HG03460 (cell line): ENCODE measurements around the gene RAPGEF6.
"Not testable (repeated sequence)": the region's sequence is repeated elsewhere in the genome, so short reads cannot be mapped to it uniquely, and the experiment has no call there.

Experiments
- ATAC-seq: cut with Tn5 transposase; IDR thresholded peaks from one replicate; pipeline ENCODE4 v1.9.1; 2021; ENCODE audit not compliant: unreplicated experiment

RAPGEF6 gene

GRCh38 chr5:131392466-131393095 is 242.4 kb downstream of the RAPGEF6 start:
- ATAC-seq: no peak

- no peak for ATAC-seq
Measured at GRCh38 chr5:131389869-131390265, 245.2 kb downstream of the RAPGEF6 start.

- ATAC-seq: no peak
Measured at GRCh38 chr5:131389096-131389868, 245.7 kb downstream of the RAPGEF6 start.

- ATAC-seq: no peak
Measured at GRCh38 chr5:131387255-131387654, 247.8 kb downstream of the RAPGEF6 start.

GRCh38 chr5:131386779-131387178 is 248.2 kb downstream of the RAPGEF6 start:
- no peak for ATAC-seq

GRCh38 chr5:131386124-131386523 is 248.9 kb downstream of the RAPGEF6 start:
- ATAC-seq: no peak

GRCh38 chr5:131384616-131385214 is 250.3 kb downstream of the RAPGEF6 start:
- ATAC-seq: no peak

GRCh38 chr5:131384173-131384572 is 250.9 kb downstream of the RAPGEF6 start:
- no peak for ATAC-seq

GRCh38 chr5:131382407-131383395 is 252.3 kb downstream of the RAPGEF6 start:
- ATAC-seq: peak; percentile 52

- peak; percentile 53 for ATAC-seq
Measured at GRCh38 chr5:131381777-131382176, 253.3 kb downstream of the RAPGEF6 start.

GRCh38 chr5:131381021-131381420 is 254.0 kb downstream of the RAPGEF6 start:
- ATAC-seq: no peak

- not testable (repeated sequence) for ATAC-seq
Measured at GRCh38 chr5:131380238-131380637, 254.8 kb downstream of the RAPGEF6 start.

GRCh38 chr5:131379723-131380122 is 255.3 kb downstream of the RAPGEF6 start:
- ATAC-seq: peak; percentile 38

- ATAC-seq: peak; percentile 24
Measured at GRCh38 chr5:131378721-131379541, 256.1 kb downstream of the RAPGEF6 start.

- ATAC-seq: no peak
Measured at GRCh38 chr5:131377785-131378325, 257.2 kb downstream of the RAPGEF6 start.

GRCh38 chr5:131377346-131377745 is 257.7 kb downstream of the RAPGEF6 start:
- ATAC-seq: no peak

- no peak for ATAC-seq
Measured at GRCh38 chr5:131375351-131375750, 259.7 kb downstream of the RAPGEF6 start.
